OCI-LY7 (cell line): ENCODE data around the gene WWOX. TPM values are rescaled to one million over a fixed set of nuclear protein-coding genes. Genes with fewer than 3 reads are reported as not detected.

Experiments
- BruUV-seq: library from RNA; stranded (reverse); fragments of 400-500 nt; replicated peaks from 2 replicates; lab custom pipeline; 2021; lab: Mats Ljungman, UMichigan
- CTCF ChIA-PET: fragments of 300-600 bp; sonication (Branson Sonifier 250); formaldehyde crosslinking; loops from one replicate; lab custom pipeline; 2022; ENCODE audit warnings: antibody characterized with exemption; ENCODE audit not compliant: unreplicated experiment; lab: Charles Lee
- POLR2A ChIA-PET: fragments of 300-600 bp; sonication (Branson Sonifier 250); formaldehyde crosslinking; loops from one replicate; lab custom pipeline; 2022; ENCODE audit warnings: antibody characterized with exemption; lab: Charles Lee
- DNase-seq: peaks from one replicate; pipeline ENCODE4 v3.0.0-alpha.2; 2015; ENCODE audit warnings: low spot score
- H2AFZ ChIP-seq: fragments of 200-600 bp; sonication (generic), shearing (Covaris generic); 2 replicates; pipeline ENCODE4 v1.6.1; 2014; ENCODE audit warnings: mild to moderate bottlenecking, antibody characterized with exemption, low read length, moderate library complexity
- H3K27ac ChIP-seq: fragments of 200-600 bp; sonication (generic); 2 replicates; pipeline ENCODE4 v1.5.1; 2014; ENCODE audit warnings: mixed run types, low read depth, mild to moderate bottlenecking, moderate library complexity, low read length, inconsistent platforms; ENCODE audit not compliant: poor library complexity, severe bottlenecking
- H3K36me3 ChIP-seq: fragments of 200-600 bp; sonication (generic); 2 replicates; pipeline ENCODE4 v1.6.1; 2014; ENCODE audit warnings: mild to moderate bottlenecking, antibody characterized with exemption, low read length, moderate library complexity, mixed read lengths; ENCODE audit not compliant: insufficient read depth
- H3K4me1 ChIP-seq: fragments of 200-600 bp; sonication (generic); 2 replicates; pipeline ENCODE4 v1.5.1; 2014; ENCODE audit warnings: mild to moderate bottlenecking, low read length; ENCODE audit not compliant: insufficient read depth, poor library complexity, severe bottlenecking
- H3K4me2 ChIP-seq: fragments of 200-600 bp; sonication (generic); 2 replicates; pipeline ENCODE4 v1.6.1; 2014; ENCODE audit warnings: mild to moderate bottlenecking, low read length
- H3K4me3 ChIP-seq: fragments of 200-600 bp; sonication (generic); 2 replicates; pipeline ENCODE4 v1.5.1; 2014; ENCODE audit warnings: mild to moderate bottlenecking, low read depth, low read length; ENCODE audit not compliant: poor library complexity, severe bottlenecking
- H3K79me2 ChIP-seq: fragments of 200-600 bp; sonication (generic); 2 replicates; pipeline ENCODE4 v1.6.1; 2016; ENCODE audit warnings: low read depth, mild to moderate bottlenecking, low read length, moderate library complexity, mixed read lengths; ENCODE audit not compliant: insufficient read depth
- H3K9me2 ChIP-seq: fragments of 200-600 bp; sonication (generic); 2 replicates; pipeline ENCODE4 v1.6.1; 2016; ENCODE audit warnings: mild to moderate bottlenecking, low read length, mixed read lengths; ENCODE audit not compliant: insufficient read depth
- H3K9me3 ChIP-seq: fragments of 200-600 bp; sonication (generic); 2 replicates; pipeline ENCODE4 v1.6.1; 2014; ENCODE audit warnings: mild to moderate bottlenecking, mixed run types, low read length, mixed read lengths
- H4K20me1 ChIP-seq: fragments of 200-600 bp; sonication (generic); 2 replicates; pipeline ENCODE4 v1.6.1; 2014; ENCODE audit warnings: mild to moderate bottlenecking, antibody characterized with exemption, low read length, moderate library complexity, mixed read lengths; ENCODE audit not compliant: insufficient read depth
- EZH2phosphoT487 ChIP-seq: fragments of 200-600 bp; sonication (generic); IDR thresholded peaks from 2 replicates; pipeline ENCODE4 v1.6.1; 2018; ENCODE audit warnings: low read depth, borderline replicate concordance, mild to moderate bottlenecking, mixed run types, antibody characterized with exemption, low read length, moderate library complexity, mixed read lengths
- intact Hi-C: fragments of 100-400 bp; cut with micrococcal nuclease; formaldehyde crosslinking; loops from one replicate; pipeline ENCODE4 v1.10.0; 2022; ENCODE audit not compliant: unreplicated experiment
- total RNA-seq, 2 experiments: library from RNA; depleted of rRNA in 1 of 2; stranded (reverse); fragments of >200 nt in 1 of 2; shearing (Covaris generic) in 1 of 2; gene quantifications; 2 replicates each; pipeline ENCODE4 v1.2.3, GENCODE V29; 2014 to 2022
- TF ChIP-seq, protein P1 (sequence below): fragments of 200-600 bp; sonication (generic); conservative IDR thresholded peaks from 2 replicates; pipeline ENCODE4 v1.5.1; 2014; ENCODE audit warnings: mild to moderate bottlenecking, antibody characterized with exemption, low read length, moderate library complexity, mixed read lengths

WWOX gene
- total RNA-seq, 2 experiments from 2014 or later: 40.2 to 47.6 TPM

DNA sequence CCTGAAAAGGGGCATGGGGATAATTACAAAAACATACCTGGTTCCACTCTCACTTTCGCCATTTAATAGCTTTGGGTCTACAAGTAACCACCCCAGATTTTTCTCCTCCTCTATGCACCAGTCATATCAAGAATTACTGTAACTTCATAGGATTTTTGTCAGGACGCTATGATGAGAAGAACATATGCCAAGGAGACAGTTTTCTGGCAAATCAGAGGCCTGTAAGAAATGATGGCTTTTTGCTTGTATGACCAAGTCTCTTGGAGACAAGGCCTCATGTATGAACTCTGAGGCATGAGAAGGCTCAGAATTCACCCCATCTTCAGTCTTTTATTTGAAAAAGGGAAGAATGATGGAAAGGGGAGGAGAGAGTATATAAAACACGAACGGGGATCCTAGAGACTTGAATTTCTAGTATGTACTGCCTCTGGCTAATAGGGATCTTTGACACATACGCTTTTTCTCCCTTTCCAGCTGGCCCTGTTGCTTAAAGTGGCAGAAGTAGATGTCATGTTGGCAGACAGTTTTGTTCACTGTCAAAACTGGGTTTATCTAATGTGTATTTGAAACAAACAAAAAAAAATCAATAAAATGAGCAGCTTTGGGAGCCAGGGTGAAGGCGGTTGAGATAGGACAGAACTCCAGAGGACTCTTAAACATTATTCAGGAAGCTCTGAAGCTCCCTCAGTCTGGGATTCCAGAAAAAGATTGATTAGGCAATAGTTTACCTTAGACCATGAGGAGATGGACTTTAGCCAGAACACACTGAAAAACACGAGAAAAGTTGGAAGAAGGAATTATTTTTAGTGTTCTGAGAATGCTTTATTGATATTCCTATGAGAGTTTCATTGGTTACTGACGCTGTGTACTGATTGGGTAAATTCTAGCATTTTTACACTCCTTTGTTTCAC, 656.6 kb downstream of the WWOX start:
- ChIA-PET CTCF (no interaction called here), POLR2A (no interaction called here)
- no peaks in the 10 kb centered on the region for H3K9me2 ChIP-seq
- no peaks in the 10 kb centered on the region for H4K20me1 ChIP-seq
- no peak overlapping the region for H2AFZ ChIP-seq
- TF ChIP-seq, protein P1, sequence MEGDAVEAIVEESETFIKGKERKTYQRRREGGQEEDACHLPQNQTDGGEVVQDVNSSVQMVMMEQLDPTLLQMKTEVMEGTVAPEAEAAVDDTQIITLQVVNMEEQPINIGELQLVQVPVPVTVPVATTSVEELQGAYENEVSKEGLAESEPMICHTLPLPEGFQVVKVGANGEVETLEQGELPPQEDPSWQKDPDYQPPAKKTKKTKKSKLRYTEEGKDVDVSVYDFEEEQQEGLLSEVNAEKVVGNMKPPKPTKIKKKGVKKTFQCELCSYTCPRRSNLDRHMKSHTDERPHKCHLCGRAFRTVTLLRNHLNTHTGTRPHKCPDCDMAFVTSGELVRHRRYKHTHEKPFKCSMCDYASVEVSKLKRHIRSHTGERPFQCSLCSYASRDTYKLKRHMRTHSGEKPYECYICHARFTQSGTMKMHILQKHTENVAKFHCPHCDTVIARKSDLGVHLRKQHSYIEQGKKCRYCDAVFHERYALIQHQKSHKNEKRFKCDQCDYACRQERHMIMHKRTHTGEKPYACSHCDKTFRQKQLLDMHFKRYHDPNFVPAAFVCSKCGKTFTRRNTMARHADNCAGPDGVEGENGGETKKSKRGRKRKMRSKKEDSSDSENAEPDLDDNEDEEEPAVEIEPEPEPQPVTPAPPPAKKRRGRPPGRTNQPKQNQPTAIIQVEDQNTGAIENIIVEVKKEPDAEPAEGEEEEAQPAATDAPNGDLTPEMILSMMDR: no peak
- no peak for TF ChIP-seq EZH2phosphoT487
- no peak for DNase-seq
- intact Hi-C loops: no loop called here
- no peaks in the 10 kb centered on the region for H3K4me1 ChIP-seq
- H3K36me3 ChIP-seq: no peaks in the 10 kb centered on the region
- no TSS peak for BruUV-seq
- no peak overlapping the region for H3K4me2 ChIP-seq
- H3K27ac ChIP-seq: no peak overlapping the region
- H3K9me3 ChIP-seq: no peaks in the 10 kb centered on the region
- no peaks in the 10 kb centered on the region for H3K79me2 ChIP-seq
- H3K4me3 ChIP-seq: no peak overlapping the region

DNA sequence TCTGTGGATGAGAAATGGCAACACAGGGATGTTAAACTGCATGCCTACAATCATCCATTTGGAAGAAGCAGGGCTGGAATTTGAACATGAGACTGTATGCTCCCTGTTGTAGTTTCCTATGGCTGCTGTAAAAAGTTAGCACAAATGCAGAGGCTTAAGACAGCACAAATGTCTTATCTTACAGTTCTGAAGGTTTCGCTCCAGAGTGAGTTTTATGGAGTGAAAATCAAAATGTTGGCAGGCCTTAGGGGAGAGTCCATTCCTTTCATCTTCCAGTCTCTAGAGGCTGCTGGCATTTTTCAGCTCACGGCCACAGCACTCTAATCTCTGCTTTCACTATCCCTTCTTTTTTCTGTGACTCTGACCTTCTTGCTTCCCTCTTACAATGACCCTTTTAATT, 660.1 kb downstream of the WWOX start:
- H3K9me3 ChIP-seq: no peaks in the 10 kb centered on the region
- no peak overlapping the region for H3K27ac ChIP-seq
- H3K36me3 ChIP-seq: no peaks in the 10 kb centered on the region
- H3K4me2 ChIP-seq: no peak overlapping the region
- no peaks in the 10 kb centered on the region for H3K4me1 ChIP-seq
- no peak for DNase-seq
- no peak for TF ChIP-seq EZH2phosphoT487
- TF ChIP-seq, protein P1: no peak
- ChIA-PET CTCF (no interaction called here), POLR2A (no interaction called here)
- no TSS peak for BruUV-seq
- intact Hi-C loops: no loop called here
- H3K79me2 ChIP-seq: no peaks in the 10 kb centered on the region
- no peak overlapping the region for H2AFZ ChIP-seq
- no peaks in the 10 kb centered on the region for H4K20me1 ChIP-seq
- no peaks in the 10 kb centered on the region for H3K9me2 ChIP-seq
- H3K4me3 ChIP-seq: no peak overlapping the region

DNA sequence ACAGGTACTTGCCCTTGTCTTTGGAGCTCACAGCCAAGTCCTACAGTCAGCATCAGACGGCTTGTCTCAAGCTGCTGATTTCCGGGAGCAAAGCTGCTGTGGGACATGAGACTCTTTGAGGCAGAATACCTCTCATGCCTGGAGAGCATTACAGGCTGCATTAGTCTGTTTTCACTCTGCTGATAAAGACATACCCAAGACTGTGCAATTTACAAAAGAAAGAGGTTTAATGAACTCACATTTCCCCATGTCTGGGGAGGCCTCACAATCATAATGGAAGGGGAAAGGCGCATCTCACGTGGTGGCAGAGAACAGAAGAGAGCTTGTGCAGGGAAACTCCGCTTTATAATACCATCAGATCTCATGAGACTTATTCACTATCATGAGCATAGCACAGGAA, 661.2 kb downstream of the WWOX start:
- no peaks in the 10 kb centered on the region for H3K4me1 ChIP-seq
- no peaks in the 10 kb centered on the region for H3K79me2 ChIP-seq
- TF ChIP-seq, protein P1: no peak
- TF ChIP-seq EZH2phosphoT487: no peak
- no peak for DNase-seq
- no peak overlapping the region for H3K27ac ChIP-seq
- H4K20me1 ChIP-seq: no peaks in the 10 kb centered on the region
- H3K4me3 ChIP-seq: no peak overlapping the region
- H3K36me3 ChIP-seq: no peaks in the 10 kb centered on the region
- intact Hi-C loops: no loop called here
- no TSS peak for BruUV-seq
- H3K4me2 ChIP-seq: no peak overlapping the region
- no peak overlapping the region for H2AFZ ChIP-seq
- ChIA-PET POLR2A (interaction anchor here (1.4 kb wide), 1 partner anchor 200 kb away, joined by 3 read pairs; no protein-coding TSS in a partner anchor), CTCF (no interaction called here)
- H3K9me2 ChIP-seq: no peaks in the 10 kb centered on the region
- H3K9me3 ChIP-seq: no peaks in the 10 kb centered on the region
